GM12878 (cell line): ENCODE measurements around the gene KRT73. TPM values are rescaled to one million over a fixed set of nuclear protein-coding genes. Genes with fewer than 3 reads are reported as not detected.
A peak's percentile ranks its signal among the peaks of the same experiment; 100 is the strongest.

Experiments used
- ATAC-seq: fragments of 200-7000 bp; cut with Tn5 transposase; 3 replicates; pipeline ENCODE4 v1.9.1; 2020; ENCODE audit warnings: mild to moderate bottlenecking, moderate library complexity
- BruUV-seq: library from RNA; stranded (reverse); fragments of 400-500 nt; replicated peaks from 2 replicates; lab custom pipeline; 2021; lab: Mats Ljungman, UMichigan
- CTCF ChIA-PET: fragments of 300-600 bp; sonication (Branson Sonifier 250); formaldehyde crosslinking; extraction: SDS; loops from one replicate; lab custom pipeline; 2021; ENCODE audit warnings: inconsistent platforms; lab: Yijun Ruan, JAX
- POLR2A ChIA-PET: fragments of 350-600 bp; formaldehyde crosslinking; extraction: SDS; loops from one replicate; lab custom pipeline; 2021; ENCODE audit warnings: inconsistent platforms; lab: Charles Lee
- RAD21 ChIA-PET: fragments of 300-600 bp; sonication (Branson Sonifier 250); formaldehyde crosslinking; loops from one replicate; lab custom pipeline; 2023; ENCODE audit warnings: antibody characterized with exemption; ENCODE audit not compliant: unreplicated experiment; lab: Charles Lee
- SMC1A ChIA-PET: fragments of 300-600 bp; sonication (Branson Sonifier 250); formaldehyde crosslinking; loops from one replicate; lab custom pipeline; 2023; ENCODE audit not compliant: unreplicated experiment, uncharacterized antibody; lab: Charles Lee
- DNase-seq: peaks from one replicate; pipeline ENCODE4 v3.0.0-alpha.2; 2011; ENCODE audit warnings: low read depth, low spot score
- FAIRE-seq: peaks from 3 replicates; lab custom pipeline; 2011; peaks lifted over from hg19 to GRCh38; lab: Jason Lieb, UNC
- H2AFZ ChIP-seq: 2 replicates; pipeline ENCODE4 v1.6.0; 2011; ENCODE audit warnings: low read depth, low read length, control low read depth; ENCODE audit not compliant: control insufficient read depth
- H3K27ac ChIP-seq: 2 replicates; pipeline ENCODE4 v1.5.1; 2011; ENCODE audit warnings: control low read depth; ENCODE audit not compliant: control insufficient read depth, insufficient read depth
- H3K27me3 ChIP-seq, 2 experiments: replicated peaks in 1 of 2; 2 replicates each; pipeline versions ENCODE4 v1.6.0 to v1.6.1; 2011; ENCODE audit warnings: low read length in 1 of 2; ENCODE audit not compliant: control insufficient read depth in 2 of 2, insufficient read depth in 2 of 2
- H3K36me3 ChIP-seq, 2 experiments: 2 replicates each; pipeline ENCODE4 v1.5.1; 2011; ENCODE audit warnings: low read length in 1 of 2; ENCODE audit not compliant: control insufficient read depth in 2 of 2, insufficient read depth in 2 of 2
- H3K4me1 ChIP-seq: 2 replicates; pipeline ENCODE4 v1.6.1; 2011; ENCODE audit warnings: mild to moderate bottlenecking, low read length, moderate library complexity, mixed read lengths; ENCODE audit not compliant: control insufficient read depth, insufficient read depth
- H3K4me2 ChIP-seq: 2 replicates; pipeline ENCODE4 v1.6.0; 2011; ENCODE audit warnings: control low read depth; ENCODE audit not compliant: control insufficient read depth, insufficient read depth
- H3K4me3 ChIP-seq: fragments of 200-600 bp; sonication (generic); 2 replicates; pipeline ENCODE4 v1.5.1; 2016
- H3K79me2 ChIP-seq: 2 replicates; pipeline ENCODE4 v1.6.0; 2011; ENCODE audit warnings: low read length; ENCODE audit not compliant: control insufficient read depth, insufficient read depth
- H3K9ac ChIP-seq: 2 replicates; pipeline ENCODE4 v1.8.0; 2011; ENCODE audit warnings: low read length, control low read depth, mixed read lengths; ENCODE audit not compliant: control insufficient read depth, insufficient read depth
- H3K9me3 ChIP-seq: replicated peaks from 3 replicates; pipeline ENCODE4 v1.5.1; 2011; ENCODE audit warnings: mild to moderate bottlenecking, low read length; ENCODE audit not compliant: control insufficient read depth, insufficient read depth
- H4K20me1 ChIP-seq: 2 replicates; pipeline ENCODE4 v1.6.0; 2011; ENCODE audit not compliant: control insufficient read depth, insufficient read depth
- CEBPZ ChIP-seq: fragments of 150-350 bp; IDR thresholded peaks from 2 replicates; pipeline ENCODE4 v1.6.1; 2016; ENCODE audit warnings: low read depth, low read length
- KAT2A ChIP-seq: conservative IDR thresholded peaks from 2 replicates; pipeline ENCODE4 v1.6.1; 2011; ENCODE audit warnings: low read depth, low read length; ENCODE audit not compliant: control insufficient read depth
- SKIL ChIP-seq: fragments of 450-650 bp; IDR thresholded peaks from 2 replicates; pipeline ENCODE4 v1.6.1; 2017; ENCODE audit warnings: mild to moderate bottlenecking, low read depth, inconsistent platforms; ENCODE audit not compliant: poor library complexity, severe bottlenecking
- SMAD1 ChIP-seq: fragments of 450-650 bp; IDR thresholded peaks from 2 replicates; pipeline ENCODE4 v1.6.1; 2018; ENCODE audit warnings: mild to moderate bottlenecking, low read depth; ENCODE audit not compliant: partially characterized antibody
- SPI1 ChIP-seq: IDR thresholded peaks from 2 replicates; pipeline ENCODE4 v1.6.1; 2011; ENCODE audit warnings: low read depth, mild to moderate bottlenecking, low read length, moderate library complexity, borderline replicate concordance; ENCODE audit not compliant: insufficient read depth
- SREBF2 ChIP-seq: IDR thresholded peaks from 2 replicates; pipeline ENCODE4 v1.6.1; 2012; ENCODE audit warnings: mild to moderate bottlenecking, low read length
- YBX1 ChIP-seq: fragments of 450-650 bp; IDR thresholded peaks from 2 replicates; pipeline ENCODE4 v1.6.1; 2016; ENCODE audit warnings: antibody characterized with exemption
- ZNF592 ChIP-seq: fragments of 450-650 bp; IDR thresholded peaks from 2 replicates; pipeline ENCODE4 v1.6.1; 2017; ENCODE audit warnings: mild to moderate bottlenecking, moderate library complexity
- WGBS: methylation state at CpG from one replicate; pipeline ENCODE4 v1.1.6; 2016; ENCODE audit warnings: low lambda C conversion rate; ENCODE audit not compliant: insufficient replicate concordance, insufficient coverage; ENCODE audit errors: missing lambda C conversion rate; 5-methylcytosine and 5-hydroxymethylcytosine counted together
- in situ Hi-C: fragments of 300-500 bp; cut with MboI; formaldehyde crosslinking; loops from 9 replicates; pipeline ENCODE4 v1.14.3; 2018; ENCODE audit warnings: mixed read lengths
- intact Hi-C: fragments of 100-400 bp; cut with micrococcal nuclease; formaldehyde crosslinking; loops from one replicate; pipeline ENCODE4 v1.14.2; 2022; ENCODE audit not compliant: unreplicated experiment
- polyA plus RNA-seq, 11 experiments: library from polyadenylated mRNA; depleted of rRNA in 4 of 11; unstranded in 6 of 11; stranded (reverse) in 5 of 11; fragments of >200 nt; fragmentation: Nextera tagmentation in 4 of 11; fragmentation: Illumina TruSeq in 1 of 11; extraction: Ambion mirVana in 4 of 11; extraction: Trizol in 1 of 11; gene quantifications; 1 replicate in 1 of 11; 2 replicates in 10 of 11; pipeline versions ENCODE4 v1.2.1 to v1.2.3, GENCODE V29; 2011 to 2016; ENCODE audit warnings: inconsistent platforms in 2 of 11, missing spikeins in 2 of 11, low read depth in 1 of 11
- total RNA-seq, 4 experiments: library from RNA; depleted of rRNA in 3 of 4; stranded (reverse); fragments of >200 nt in 3 of 4; fragmentation: Illumina TruSeq in 1 of 4; extraction: Trizol in 1 of 4; gene quantifications; 2 replicates each; pipeline versions ENCODE4 v1.2.1 to v1.2.3, GENCODE V29; 2013 to 2021

Gene KRT73
- total and polyA plus RNA-seq, 10 of the 15 experiments (the other 5 are each of a cell fraction or from before 2014, with no cell fraction given), result not detected

GRCh38 chr12:52646613-52647012 is 28.3 kb upstream of the KRT73 start (continued):
- TF ChIP-seq ZNF592 (no peak), SKIL (no peak), SREBF2 (no peak)

GRCh38 chr12:52645982-52646381 is 27.6 kb upstream of the KRT73 start:
- H2AFZ ChIP-seq, result no peak overlapping the region
- H3K27ac ChIP-seq, result no peak overlapping the region
- no peaks in the 10 kb centered on the region for H3K36me3 ChIP-seq
- H3K79me2 ChIP-seq, result no peaks in the 10 kb centered on the region
- no peak overlapping the region for H3K4me2 ChIP-seq
- no peaks in the 10 kb centered on the region for H3K4me1 ChIP-seq
- BruUV-seq, result no TSS peak
- in situ Hi-C loops (no loop called here), intact Hi-C loops (no loop called here)
- no peak overlapping the region for H3K4me3 ChIP-seq
- H3K9me3 ChIP-seq, result no peaks in the 10 kb centered on the region
- H4K20me1 ChIP-seq, result no peaks in the 10 kb centered on the region; the same call in 1 of the 2 replicates
- 34% methylated on average over 4 of the region's 4 CpGs for WGBS
- TF ChIP-seq KAT2A (no peak), SMAD1 (no peak), SPI1 (peak; percentile 36; the same call in 1 of the 2 replicates), YBX1 (no peak), CEBPZ (no peak)
- ChIA-PET POLR2A (no interaction called here), CTCF (no interaction called here), RAD21 (no interaction called here), SMC1A (no interaction called here)
- ATAC-seq (no peak), DNase-seq (no peak), FAIRE-seq (no peak)
- peaks cover 2 to 3% of the 10 kb centered on the region in 2 experiments; a peak in 2 of 4 replicates for H3K27me3 ChIP-seq
- no peak overlapping the region for H3K9ac ChIP-seq
